Activated CD4-positive, CD25-positive, alpha-beta regulatory T cell (primary cell): ENCODE data around the gene TMEM35B.
"Not testable (repeated sequence)": the region's sequence is repeated elsewhere in the genome, so short reads cannot be mapped to it uniquely, and the experiment has no call there.

Source experiments
- DNase-seq, 4 experiments: peaks; one replicate each; lab custom pipeline; 2025; lab: John Stamatoyannopoulos, UW

TMEM35B gene

DNA sequence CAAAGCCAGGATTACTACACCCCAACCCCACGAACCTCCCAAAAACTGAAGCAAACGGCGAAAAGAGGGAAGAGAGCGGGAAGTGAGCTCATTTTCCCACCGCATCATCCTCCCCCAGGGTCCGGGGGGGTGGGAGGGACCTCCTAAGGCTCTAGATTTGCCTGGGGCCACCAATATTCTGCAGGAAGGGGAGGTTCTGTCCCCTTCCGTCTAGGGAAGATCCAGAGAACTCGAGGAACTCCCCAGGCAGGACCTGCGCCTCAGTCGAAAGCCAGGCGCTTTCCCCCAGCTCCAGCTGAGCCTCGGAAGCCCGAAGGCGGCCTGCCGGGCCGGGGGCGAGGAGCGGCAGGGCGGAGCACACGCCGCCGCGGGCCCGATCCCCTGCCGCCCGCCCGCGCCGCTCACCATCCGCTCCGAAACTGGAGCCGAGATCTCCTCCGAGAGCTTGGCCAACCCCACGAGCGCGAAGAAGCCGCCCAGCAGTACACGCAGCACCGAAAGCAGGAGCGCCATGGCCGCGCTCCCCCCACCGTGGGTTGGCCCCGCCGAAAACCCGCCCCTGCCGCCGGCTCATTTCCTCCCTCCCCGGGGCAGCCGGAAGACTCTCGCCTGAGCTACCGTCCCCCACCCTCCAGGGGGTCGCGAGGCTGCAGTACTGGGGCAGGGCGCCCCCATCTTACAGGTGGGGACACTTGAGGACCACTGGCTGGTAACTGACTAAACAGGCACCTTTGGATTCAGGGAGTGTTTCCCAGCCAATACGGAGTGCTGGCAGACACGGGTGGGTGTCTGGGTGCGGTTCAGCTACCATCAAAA is at the start of gene TMEM35B:
TMEM35B (minus strand) TSS at position 555 of the 816 bp plus-strand sequence; CDS start at position 513, 42 bp downstream.
- peak; percentile 61 to 74 (median 66) for DNase-seq

GRCh38 chr1:35033346-35033745 is 48.2 kb upstream of the TMEM35B start:
- DNase-seq, result no peak

DNA sequence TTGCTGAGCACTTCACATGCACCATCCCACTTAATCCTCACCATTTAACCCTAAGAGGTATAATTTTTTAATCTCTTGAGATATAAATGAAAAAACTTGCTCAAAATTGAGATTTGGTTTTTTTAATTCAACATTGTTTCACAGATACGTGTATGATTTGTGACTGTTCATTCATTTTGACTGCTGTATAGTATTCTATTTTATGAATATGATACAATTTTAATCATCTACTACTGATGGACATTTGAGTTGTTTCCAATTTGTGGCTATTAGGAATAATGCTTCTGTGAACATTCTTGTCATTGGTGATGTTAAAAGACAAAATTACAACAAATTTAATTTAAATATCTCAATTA is 47.2 kb upstream of the TMEM35B start:
- DNase-seq, result no peak

GRCh38 chr1:35030756-35031446 is 45.8 kb upstream of the TMEM35B start:
- peak in 2 of 4 experiments; percentile 8 to 12 for DNase-seq

GRCh38 chr1:35030338-35030737 is 45.2 kb upstream of the TMEM35B start:
- DNase-seq, result no peak

- DNase-seq, result no peak
These were observed 44.6 kb upstream of the TMEM35B start for GRCh38 chr1:35029761-35030160.

DNA sequence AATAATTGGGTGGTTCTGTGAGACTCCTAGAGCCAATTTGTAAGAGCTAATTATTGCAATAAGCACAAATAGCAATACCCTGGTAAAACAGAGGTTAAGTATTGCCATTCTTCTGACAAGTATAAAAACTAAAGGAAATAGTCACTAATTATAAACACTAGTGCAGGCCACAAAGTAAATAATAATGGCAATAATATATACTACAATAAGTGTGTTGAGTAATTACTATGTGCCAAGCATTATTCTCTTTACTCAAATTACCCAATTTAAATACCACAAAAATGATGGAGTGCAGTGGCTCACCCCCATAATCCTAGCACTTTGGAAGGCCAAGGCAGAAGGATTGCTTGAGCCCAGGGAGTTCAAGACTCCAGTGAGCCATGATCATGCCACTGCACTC is 31.3 kb upstream of the TMEM35B start:
- DNase-seq, result no peak

DNA sequence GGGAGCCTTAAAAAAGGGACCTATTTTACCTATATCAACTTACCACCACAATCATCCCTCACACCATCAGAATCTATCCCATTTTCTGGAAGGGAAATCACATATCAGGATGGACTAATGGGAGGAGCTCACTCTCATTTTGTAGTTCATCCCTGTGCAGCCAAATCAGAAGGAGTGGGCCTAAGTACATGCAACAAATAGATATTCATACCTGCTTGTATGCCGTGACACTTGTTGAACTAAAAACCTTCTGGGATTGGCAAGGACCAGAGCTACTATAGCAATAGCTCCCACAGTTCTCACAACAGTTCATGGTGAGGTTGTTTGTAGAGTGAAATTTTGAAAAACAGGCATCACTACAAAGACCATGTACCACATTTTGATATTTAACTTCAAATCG is 29.3 kb upstream of the TMEM35B start:
- DNase-seq, result no peak

- DNase-seq, result no peak
These were observed 20.6 kb upstream of the TMEM35B start for GRCh38 chr1:35005711-35006110.

DNA sequence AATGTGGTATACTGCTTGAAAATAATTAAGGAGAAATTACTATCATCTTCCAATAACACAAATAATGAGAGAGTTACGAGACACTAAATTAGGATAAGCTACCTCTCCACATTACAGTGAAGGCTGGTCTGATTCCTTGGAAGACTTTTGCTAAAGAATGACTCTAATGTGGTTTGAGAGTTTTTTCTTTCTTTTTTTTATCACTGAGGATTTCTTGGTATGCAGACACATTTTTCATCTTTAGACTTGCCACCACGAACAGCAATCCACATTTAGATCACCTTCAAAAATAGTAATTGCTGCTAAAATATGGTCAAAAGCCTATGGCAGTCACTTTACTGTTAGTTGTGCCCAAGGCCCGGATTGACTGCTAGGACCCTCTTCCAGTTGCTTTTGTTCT is 16.6 kb upstream of the TMEM35B start:
- no peak for DNase-seq

GRCh38 chr1:34994878-34995277 is 9.7 kb upstream of the TMEM35B start:
- DNase-seq, result no peak

DNA sequence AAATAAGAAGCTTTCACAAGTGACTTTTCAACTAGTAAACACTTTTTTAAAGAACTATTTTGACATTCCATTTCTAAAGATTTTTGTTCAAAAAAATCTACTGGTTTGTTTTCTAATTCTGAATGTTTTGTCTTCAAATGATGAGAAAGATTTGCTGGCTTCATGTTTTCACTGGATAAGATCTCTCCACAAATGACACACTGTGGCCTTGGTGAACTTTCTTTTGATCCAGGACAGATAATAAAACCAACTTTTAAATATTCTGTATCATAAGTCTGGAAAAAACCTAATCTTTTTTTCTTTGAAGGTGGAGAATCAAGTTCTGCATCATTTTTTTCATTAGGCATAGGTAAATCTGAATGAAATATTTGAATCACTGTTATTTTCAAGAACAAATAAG is 3.4 kb upstream of the TMEM35B start:
- no peak for DNase-seq

GRCh38 chr1:34988147-34988546 is 3.0 kb upstream of the TMEM35B start:
- DNase-seq, result no peak

DNA sequence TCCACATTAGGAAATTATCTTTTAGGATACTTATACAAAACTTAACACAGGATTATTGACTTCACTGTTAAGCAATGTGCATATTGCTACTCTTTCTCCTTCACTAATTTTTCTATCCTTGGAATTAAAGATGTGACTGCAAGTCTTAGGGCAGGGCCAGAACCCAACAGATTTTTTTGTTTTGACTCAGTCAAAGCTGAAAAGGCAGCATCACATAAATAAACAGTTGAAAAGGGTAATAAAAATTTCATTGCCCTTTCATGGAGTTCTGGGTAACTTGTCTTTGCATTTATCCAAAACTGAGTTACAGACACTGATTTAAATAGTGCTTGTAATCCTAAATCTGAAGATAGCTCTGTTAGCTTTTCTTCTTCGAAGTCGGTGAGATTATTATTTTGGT is 1.9 kb upstream of the TMEM35B start:
- DNase-seq, result no peak

- DNase-seq, result not testable (repeated sequence)
These were observed 410 bp upstream of the TMEM35B start for GRCh38 chr1:34985609-34985904.

DNA sequence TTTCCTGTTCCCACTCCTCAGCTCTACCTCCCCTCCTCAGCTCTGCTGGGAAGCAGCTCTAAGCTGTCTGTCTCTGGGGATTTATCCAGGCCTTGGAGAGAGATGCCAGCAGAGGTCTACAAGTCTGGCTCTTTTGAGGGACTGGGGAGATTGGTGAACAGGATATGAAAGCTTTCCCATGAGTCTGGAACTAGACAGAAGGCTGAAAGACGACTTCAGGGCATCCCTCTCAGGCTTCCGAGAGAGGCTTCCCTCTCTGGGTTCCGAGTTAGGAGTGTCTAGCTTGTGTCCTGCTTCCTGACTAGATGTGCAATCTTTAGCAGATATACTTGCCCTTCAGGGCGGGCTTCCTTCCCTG is 733 bp downstream of the TMEM35B start:
- DNase-seq, result no peak

- DNase-seq, result no peak
These were observed 1.3 kb downstream of the TMEM35B start for GRCh38 chr1:34983700-34984355.

DNA sequence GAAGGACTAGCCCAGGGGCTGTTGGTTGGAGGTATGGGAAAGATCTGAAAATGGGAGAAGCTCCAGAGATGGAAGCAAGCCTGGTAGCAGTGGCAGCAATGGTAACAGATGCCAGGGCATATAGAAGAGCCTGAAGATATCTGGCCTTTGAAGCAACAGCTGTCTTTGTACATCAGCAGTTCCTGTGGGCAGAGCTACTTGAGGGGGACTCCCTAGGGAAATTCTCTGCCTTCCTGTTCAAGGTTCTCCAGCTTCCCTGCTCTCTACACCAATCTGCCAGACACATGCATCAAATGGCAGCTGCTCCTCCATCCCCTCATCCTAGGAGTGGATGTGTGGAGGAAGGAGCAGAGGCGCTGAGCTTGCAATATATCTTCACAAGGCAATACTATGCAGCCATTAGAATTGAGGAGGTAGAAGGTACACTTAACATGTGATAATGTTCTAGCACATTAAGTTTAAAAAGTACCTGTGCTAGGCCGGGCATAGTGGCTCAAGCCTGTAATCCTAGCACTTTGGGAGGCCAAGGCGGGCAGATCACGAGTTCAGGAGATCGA is 2.2 kb downstream of the TMEM35B start:
- DNase-seq, result no peak

DNA sequence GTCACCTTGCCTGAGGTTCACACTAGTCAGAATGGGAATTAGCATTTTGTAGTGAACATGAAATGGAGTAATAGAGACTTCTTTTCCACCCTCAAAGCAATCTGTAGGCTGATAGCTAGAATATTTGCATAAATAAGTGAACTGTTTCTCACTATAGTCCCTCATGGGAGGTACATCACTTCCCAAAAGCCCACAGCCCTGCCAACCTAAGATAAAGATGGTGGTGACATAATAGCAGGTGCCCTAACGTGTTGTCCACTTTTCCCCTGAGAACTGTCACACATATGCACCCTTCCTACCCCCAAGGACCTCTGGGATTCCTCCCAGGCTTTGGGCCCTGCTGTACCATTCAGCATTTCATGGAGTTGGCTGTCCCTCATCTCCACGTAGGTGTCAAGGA is 4.4 kb downstream of the TMEM35B start:
- no peak for DNase-seq

GRCh38 chr1:34978921-34979320 is 6.2 kb downstream of the TMEM35B start:
- no peak for DNase-seq

- DNase-seq, result no peak
These were observed 7.3 kb downstream of the TMEM35B start for GRCh38 chr1:34977858-34978257.

DNA sequence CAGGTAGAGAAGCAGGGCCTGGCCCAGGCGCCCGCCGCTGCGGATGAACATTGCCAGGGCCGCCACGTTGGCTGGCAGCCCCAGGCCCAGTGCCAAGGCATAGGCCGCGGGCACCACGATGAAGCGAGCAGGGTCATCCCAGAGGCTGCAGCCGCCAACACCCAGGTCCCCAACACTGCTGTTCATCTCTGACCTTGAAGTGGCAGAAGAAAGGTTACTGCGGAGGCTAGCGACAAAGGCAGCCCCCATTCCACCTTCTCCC is 8.0 kb downstream of the TMEM35B start:
- no peak for DNase-seq
